Effector CD8-positive, alpha-beta T cell (primary cell): ENCODE measurements around the gene ITGAD.
"Not testable (repeated sequence)": the region's sequence is repeated elsewhere in the genome, so short reads cannot be mapped to it uniquely, and the experiment has no call there.

Source experiments
- DNase-seq: peaks from one replicate; lab custom pipeline; 2025; lab: John Stamatoyannopoulos, UW

The ITGAD gene

DNA sequence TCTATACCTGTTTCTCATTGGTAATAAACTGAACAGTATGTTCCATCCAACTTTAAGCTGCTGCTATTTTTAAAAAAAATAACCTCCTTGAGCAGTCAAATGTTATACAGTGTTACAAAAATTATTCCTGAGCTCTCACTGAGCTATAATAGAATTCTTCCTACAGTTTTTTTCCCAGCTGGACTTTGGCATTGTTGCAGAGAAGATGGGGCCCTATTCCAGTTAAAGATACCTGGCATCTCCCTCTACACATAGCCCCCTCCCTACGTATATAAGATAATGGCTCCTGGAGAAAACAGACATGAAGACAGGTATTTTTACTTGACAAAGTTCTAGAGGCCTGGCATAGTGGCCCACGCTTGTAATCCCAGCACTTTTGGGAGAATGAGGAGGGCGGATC is 36.7 kb downstream of the ITGAD start:
- DNase-seq, result no peak

- DNase-seq, result no peak
These were observed 37.4 kb downstream of the ITGAD start for GRCh38 chr16:31430380-31431052.

DNA sequence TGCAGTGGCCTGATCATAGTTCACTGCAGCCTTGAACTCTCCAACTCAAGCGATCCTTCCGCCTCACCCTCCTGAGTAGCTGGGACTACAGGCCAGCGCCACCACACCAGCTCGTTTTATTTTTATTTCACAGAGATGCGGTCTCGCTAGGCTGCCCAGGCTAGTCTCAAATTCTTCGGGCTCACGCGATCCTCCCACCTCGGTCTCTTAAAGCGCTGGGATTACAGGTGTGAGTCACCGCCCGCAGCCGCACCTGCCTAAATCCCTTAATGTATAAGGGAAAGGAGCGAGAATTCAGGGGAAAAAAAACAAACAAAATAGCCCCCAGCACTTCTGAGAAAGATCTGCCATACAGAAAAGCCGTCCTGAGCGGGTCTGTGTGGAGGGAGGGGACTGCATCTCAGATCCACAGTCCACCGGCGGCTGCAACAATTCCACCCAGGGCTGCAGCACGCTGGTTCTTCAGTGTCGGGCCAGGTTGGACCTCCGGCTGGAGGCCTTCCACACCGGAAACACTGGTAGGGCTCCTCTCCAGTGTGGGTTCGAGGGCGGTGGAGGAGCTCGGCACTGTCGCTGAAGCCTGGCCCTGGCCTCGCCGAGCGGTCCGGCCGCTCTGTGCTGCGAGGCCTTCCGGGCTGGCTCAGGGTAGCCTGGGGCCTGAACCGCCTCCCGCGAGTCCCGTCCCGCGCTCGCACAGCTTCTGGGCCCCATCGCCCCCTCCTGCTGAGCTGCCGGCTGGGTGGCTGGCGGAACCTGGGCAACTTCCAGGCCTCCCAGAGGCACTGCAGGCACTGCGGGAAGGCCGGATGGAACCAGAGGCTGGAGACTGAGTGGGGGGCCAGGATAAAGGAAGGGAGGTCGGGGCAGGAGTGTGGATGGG is 42.4 kb downstream of the ITGAD start:
- DNase-seq, result no peak

DNA sequence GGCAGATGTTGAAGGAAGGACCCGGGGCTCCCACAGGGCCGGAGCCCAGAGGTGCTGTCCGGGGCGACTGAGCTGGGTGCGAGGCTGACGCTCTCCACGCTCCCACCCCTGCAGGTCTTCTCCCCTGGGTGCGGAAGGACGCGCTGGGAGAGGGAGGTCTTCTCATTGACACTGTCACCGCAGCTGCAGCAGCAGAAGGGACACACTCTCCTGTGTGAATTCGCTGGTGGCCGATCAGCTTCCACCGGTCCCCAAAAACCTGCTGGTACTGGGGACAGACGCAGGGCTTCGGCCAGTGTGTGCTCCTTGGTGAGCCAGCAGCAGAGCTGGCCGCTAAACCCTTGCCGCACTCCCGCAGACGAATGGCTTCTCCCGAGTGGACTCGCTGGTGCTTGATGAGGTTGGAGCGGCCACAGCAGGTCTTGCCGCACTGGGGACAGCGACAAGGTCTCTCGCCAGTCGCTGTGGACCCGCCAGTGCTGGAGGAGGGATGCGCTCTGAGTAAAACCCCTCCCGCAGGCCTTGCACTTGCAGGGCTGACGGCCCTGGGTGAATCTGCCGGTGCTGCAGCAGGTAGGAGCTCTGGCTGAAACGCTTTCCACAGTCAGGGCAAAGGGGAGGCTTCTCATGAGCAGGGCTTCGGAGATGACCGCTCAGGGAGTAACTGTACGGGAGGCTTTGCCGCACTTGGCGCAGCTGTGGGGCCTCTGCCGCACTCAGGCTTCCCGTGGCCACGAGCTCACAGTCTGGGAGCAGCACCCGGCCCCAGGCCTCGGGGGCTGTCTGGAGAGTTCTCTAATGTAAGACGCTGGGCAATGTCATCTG is 43.3 kb downstream of the ITGAD start:
- DNase-seq, result no peak

GRCh38 chr16:31438414-31438813 is 45.3 kb downstream of the ITGAD start:
- no peak for DNase-seq

DNA sequence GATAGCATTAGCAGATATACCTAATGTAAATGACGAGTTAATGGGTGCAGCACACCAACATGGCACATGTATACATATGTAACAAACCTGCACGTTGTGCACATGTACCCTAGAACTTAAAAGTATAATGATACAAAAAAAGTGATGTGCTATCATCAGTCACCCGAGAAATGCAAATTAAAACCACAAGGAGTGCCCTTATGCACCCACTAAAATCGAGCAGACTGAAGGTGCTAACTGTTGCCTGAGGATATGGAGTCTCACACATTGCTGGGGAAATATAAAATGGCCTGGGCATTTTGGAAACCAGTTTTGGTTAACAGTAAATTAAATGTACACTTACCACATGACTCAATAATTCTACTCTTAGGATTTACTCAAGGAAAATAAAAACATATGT is 45.9 kb downstream of the ITGAD start:
- not testable (repeated sequence) for DNase-seq

GRCh38 chr16:31439519-31439918 is 46.4 kb downstream of the ITGAD start:
- no peak for DNase-seq

- no peak for DNase-seq
These were observed 47.5 kb downstream of the ITGAD start for GRCh38 chr16:31440516-31441184.

- no peak for DNase-seq
These were observed 48.8 kb downstream of the ITGAD start for GRCh38 chr16:31441956-31442355.

GRCh38 chr16:31445931-31446330 is 52.8 kb downstream of the ITGAD start:
- DNase-seq, result not testable (repeated sequence)

- DNase-seq, result no peak
These were observed 58.1 kb downstream of the ITGAD start for GRCh38 chr16:31451201-31451600.

DNA sequence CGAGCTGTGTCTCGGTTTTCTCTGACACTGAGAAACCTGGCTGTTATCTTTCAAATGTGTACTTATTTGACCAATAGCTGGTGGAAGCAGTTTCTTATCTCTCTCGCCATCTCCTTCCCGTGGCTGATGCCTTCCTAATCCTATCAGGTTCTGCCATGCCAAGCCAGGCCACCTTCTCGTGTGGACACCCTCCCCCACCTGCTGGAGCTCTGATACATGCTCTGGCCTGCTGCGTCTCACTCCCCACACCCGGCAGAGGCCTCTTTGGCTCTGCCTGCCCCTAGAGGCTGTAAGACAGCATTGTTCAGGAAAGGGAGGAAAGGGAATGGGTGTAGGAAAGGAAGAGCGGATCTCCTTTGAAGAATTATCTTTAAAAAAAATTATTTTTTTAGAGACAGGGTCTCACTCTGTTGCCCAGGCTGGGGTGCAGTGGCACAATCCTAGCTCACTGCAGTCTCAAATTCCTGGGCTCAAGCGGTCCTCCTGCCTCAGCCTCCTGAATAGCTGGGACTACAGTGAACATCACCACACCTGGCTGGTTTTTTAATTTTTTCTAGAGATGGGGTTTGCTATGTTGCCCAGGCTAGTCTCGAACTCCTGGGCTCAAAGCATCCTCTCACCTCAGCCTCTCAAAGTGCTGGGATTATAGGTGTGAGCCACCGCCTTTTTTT is 58.7 kb downstream of the ITGAD start:
- no peak for DNase-seq

GRCh38 chr16:31452631-31453106 is 59.5 kb downstream of the ITGAD start:
- no peak for DNase-seq

DNA sequence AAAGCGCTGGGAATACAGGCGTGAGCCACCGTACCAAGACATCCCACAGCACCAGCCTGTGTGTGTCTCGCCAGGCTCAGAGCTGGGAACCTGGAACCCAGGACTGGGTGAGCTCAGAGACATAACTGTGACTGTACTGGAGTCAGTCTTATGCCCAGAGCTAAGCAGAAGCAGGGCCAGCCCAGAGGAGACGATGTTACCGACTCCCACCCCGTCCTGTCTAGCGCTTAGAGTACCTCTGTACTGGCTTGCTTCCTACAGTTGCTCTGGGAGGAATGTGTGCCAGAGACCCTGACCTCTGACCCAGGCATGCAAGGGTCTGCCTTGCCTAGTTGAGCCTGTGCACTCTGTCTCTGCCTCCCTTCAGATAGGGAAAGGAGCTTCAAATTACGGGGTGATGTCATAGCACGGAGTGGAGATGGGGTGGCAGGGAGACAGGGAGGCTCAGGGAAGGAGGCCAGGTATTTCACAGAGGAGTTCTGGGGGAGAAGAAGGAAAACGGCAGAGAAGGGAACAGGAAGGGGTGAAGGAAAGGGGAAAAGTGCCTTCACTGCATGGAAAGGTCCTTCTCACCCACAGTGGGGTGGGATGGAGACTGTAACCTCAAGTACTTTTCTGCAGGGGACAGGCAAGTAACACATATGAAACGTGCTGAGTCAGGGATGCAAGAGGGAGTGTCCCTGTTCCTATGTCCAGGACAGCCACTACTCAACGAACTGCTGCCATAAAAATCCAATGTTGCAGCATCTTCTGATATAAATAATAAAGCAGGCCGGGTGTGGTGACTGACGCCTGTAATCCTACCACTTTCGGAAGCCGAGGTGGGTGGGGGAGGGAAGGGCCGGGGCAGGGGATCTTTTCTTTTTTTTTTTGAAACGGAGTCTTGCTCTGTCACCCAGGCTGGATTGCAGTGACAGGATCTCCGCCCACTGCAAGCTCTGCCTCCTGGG is 60.4 kb downstream of the ITGAD start:
- no peak for DNase-seq

- DNase-seq, result no peak
These were observed 62.6 kb downstream of the ITGAD start for GRCh38 chr16:31455601-31456314.

DNA sequence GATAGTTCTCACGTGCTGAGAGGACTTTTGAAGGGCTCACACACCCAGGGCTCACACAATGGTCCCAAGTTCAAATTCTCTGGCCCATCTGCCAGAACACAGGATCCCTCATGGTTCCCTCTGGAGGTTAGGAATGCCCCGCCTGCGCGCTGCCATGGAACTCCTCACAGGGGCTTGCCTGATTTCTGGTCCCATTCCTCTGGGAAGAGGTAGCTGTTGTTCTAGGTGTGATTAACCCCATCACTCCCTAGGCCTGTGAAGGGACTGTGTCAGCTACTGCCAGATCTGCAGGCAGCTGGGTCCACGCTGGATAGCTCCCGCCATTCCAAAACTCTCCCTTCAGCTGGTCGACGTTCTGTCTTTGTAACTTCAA is 63.8 kb downstream of the ITGAD start:
- no peak for DNase-seq

GRCh38 chr16:31458073-31458843 is 65.1 kb downstream of the ITGAD start:
- DNase-seq, result peak; percentile 47

DNA sequence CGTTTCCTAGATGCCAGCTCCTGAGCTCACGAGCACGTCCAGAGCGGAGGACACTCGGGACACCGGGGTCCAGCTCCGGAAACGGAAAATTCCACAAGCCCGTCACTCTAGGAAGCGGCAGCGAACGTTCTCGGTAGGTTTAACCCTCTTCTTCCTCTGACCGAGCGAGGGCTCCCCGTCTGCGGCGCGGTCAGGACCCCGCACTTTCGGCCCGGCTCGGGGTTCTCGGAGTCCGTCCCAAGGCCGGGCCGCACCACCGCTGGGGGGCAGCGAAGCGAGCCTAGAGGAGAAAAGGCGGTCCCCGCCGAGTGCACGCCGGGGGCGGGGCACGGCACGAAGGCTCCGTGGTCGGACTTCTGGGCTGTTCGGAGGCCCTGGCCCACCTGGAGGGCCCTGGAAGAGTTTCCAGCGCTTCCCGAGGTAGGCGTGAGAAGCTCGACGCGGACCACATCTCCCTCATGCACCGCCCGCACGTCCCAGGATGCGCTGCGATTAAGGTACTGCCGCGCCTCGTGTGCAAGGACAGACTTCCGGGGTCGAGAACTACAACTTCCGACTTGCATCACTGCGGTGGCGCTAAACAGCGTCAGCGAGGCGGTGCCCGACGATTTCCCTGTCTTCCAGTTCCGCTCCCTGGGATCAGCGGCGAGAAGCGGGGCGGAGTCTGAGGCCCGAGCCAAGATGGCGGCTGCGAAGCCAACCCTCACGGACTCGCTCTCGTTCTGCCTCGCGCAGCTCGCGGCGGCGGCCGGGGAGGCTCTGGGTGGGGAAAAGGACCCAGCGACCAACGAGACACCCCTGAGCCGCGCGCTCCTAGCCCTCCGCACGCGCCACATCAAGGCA is 65.9 kb downstream of the ITGAD start, which contains the start of gene ARMC5:
Gene ARMC5, plus strand, starts transcription at position 658 of the 843 bp plus-strand sequence. Its CDS starts 24 bp downstream, at position 682.
- peak; percentile 92 for DNase-seq
